ENCODE data around the gene HOXB1. TPM values are rescaled to one million over a fixed set of nuclear protein-coding genes. Genes with fewer than 3 reads are reported as not detected.

Gene HOXB1
- total and polyA plus RNA-seq, 2 of the 8 experiments (the other 6 are each of a cell fraction or from before 2014, with no cell fraction given), result not detected

GRCh38 chr17:48537316-48537715, 6.5 kb upstream of the HOXB1 start:
- TF ChIP-seq NRF1 (IDR thresholded peaks at IDR 0.05; ENCODE audit: low read depth, low read length) (no peak), POU5F1 (IDR thresholded peaks at IDR 0.05; ENCODE audit: low read depth, low read length) (no peak), BRCA1 (IDR thresholded peaks at IDR 0.05; ENCODE audit: low read depth, low read length) (no peak), TAF7 (optimal IDR thresholded peaks at IDR 0.05; ENCODE audit: borderline replicate concordance, low read depth, low read length) (no peak), SP2 (IDR thresholded peaks at IDR 0.05; ENCODE audit: low read length) (no peak), CHD2 (IDR thresholded peaks at IDR 0.05; ENCODE audit: low read length) (no peak)
- TF ChIP-seq, protein P1, sequence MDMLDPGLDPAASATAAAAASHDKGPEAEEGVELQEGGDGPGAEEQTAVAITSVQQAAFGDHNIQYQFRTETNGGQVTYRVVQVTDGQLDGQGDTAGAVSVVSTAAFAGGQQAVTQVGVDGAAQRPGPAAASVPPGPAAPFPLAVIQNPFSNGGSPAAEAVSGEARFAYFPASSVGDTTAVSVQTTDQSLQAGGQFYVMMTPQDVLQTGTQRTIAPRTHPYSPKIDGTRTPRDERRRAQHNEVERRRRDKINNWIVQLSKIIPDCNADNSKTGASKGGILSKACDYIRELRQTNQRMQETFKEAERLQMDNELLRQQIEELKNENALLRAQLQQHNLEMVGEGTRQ (IDR thresholded peaks at IDR 0.05; ENCODE audit: low read length), result no peak
- no peak overlapping the region for H3K23ac ChIP-seq (ENCODE audit: insufficient read length)
- H3K23me2 ChIP-seq (ENCODE audit: low read depth, low read length), result no peaks in the 10 kb centered on the region; the same call in 1 of the 2 replicates
- POLR2A ChIA-PET (ENCODE audit: partially characterized antibody), result no interaction called here
- no peak overlapping the region for H2AK5ac ChIP-seq (ENCODE audit: low read depth, low read length)
- H2BK20ac ChIP-seq (ENCODE audit: low read length), result no peak overlapping the region
- H3K4me3 ChIP-seq (ENCODE audit: extremely low read depth in 1 of 4, insufficient read depth in 2 of 4, low read depth in 3 of 4, low read length in 4 of 4), result no peak overlapping the region
- H4K5ac ChIP-seq (ENCODE audit: insufficient read length, low read depth, low read length), result no peak overlapping the region
- H2BK12ac ChIP-seq (ENCODE audit: low read depth, low read length), result no peak overlapping the region
- H4K91ac ChIP-seq (replicated peaks; ENCODE audit: insufficient read length, low read length), result no peak overlapping the region
- FAIRE-seq, result no peak
- H3K9me3 ChIP-seq (ENCODE audit: insufficient read depth in 2 of 2, low read depth in 1 of 2, low read length in 1 of 2), result no peaks in the 10 kb centered on the region
- no peak overlapping the region for H4K8ac ChIP-seq (ENCODE audit: extremely low read depth, insufficient read depth, low read length)
- H3K79me1 ChIP-seq (ENCODE audit: low read depth, low read length), result no peaks in the 10 kb centered on the region
- no peak overlapping the region for H3K27ac ChIP-seq (ENCODE audit: low read depth, low read length)
- H3K4ac ChIP-seq (replicated peaks; ENCODE audit: insufficient read length, low read depth, low read length), result no peak overlapping the region
- H2BK5ac ChIP-seq (ENCODE audit: low read depth, low read length), result no peak overlapping the region
- H3K9ac ChIP-seq (replicated peaks in 1 of 4; ENCODE audit: extremely low read depth in 1 of 4, low read depth in 3 of 4, low read length in 3 of 4), result no peak overlapping the region
- no peak overlapping the region for H3K18ac ChIP-seq (ENCODE audit: extremely low read depth, low read length)
- H3K4me2 ChIP-seq (ENCODE audit: insufficient read depth in 1 of 2, low read depth in 2 of 2, low read length in 2 of 2), result no peak overlapping the region
- no peak overlapping the region for H2BK120ac ChIP-seq (replicated peaks; ENCODE audit: low read depth, low read length)
- CTCF ChIA-PET (ENCODE audit: partially characterized antibody), result no interaction called here
- peaks cover 35 to 60% (median 58%) of the 10 kb centered on the region in 4 experiments for H3K27me3 ChIP-seq (replicated peaks in 1 of 4; ENCODE audit: control insufficient read depth in 3 of 4, extremely low read depth in 1 of 4, insufficient read depth in 3 of 4, low read length in 3 of 4)
- no peak overlapping the region for H2AFZ ChIP-seq (ENCODE audit: low read length)
- no peaks in the 10 kb centered on the region for H4K20me1 ChIP-seq (replicated peaks in 1 of 2; ENCODE audit: control insufficient read depth in 1 of 2, insufficient read depth in 2 of 2, low read length in 2 of 2)
- H3K14ac ChIP-seq (ENCODE audit: insufficient read length), result no peak overlapping the region
- no peak overlapping the region for H2BK15ac ChIP-seq (ENCODE audit: low read length)
- H3K36me3 ChIP-seq (ENCODE audit: control insufficient read depth in 2 of 4, insufficient read depth in 4 of 4, low read length in 3 of 4), result no peaks in the 10 kb centered on the region; a peak in 1 of 8 replicates
- H3K4me1 ChIP-seq (replicated peaks in 1 of 4; ENCODE audit: control insufficient read depth in 3 of 4, insufficient read depth in 4 of 4, low read length in 3 of 4), result peaks cover 0 to 4% (median 3%) of the 10 kb centered on the region in 4 experiments; a peak in 4 of 7 replicates
- DNase-seq (ENCODE audit: low read depth in 1 of 2, low spot score in 2 of 2), result no peak
- no peak overlapping the region for H3K56ac ChIP-seq (replicated peaks; ENCODE audit: insufficient read length, low read depth, low read length)
- WGBS, 2 experiments (ENCODE audit: extremely low coverage in 1 of 2, insufficient coverage in 1 of 2, insufficient read length in 1 of 2, insufficient replicate concordance in 2 of 2, low coverage in 1 of 2, low lambda C conversion rate in 2 of 2, missing lambda C conversion rate in 1 of 2), result 73% methylated on average over 1 of the region's 3 CpGs; no CpG with 5 or more reads in 1 of the 2 experiments
- H3K79me2 ChIP-seq (ENCODE audit: control insufficient read depth in 1 of 2, insufficient read depth in 2 of 2, low read length in 2 of 2), result no peaks in the 10 kb centered on the region
